ENCODE data around the gene CUL5. TPM values are rescaled to one million over a fixed set of nuclear protein-coding genes. Genes with fewer than 3 reads are reported as not detected.

The CUL5 gene
- total RNA-seq, 1 experiment from 2014 or later: 36.6 TPM

Small RNA genes lying within 50 kb of the gene (small RNA-seq; reads per million reads assigned to genes)
- gene RF00019: not detected

Other genes with a start within 250 kb of the CUL5 start
- 74.5 and 74.8 TPM in 2 replicates for gene SLC35F2, start 150.1 kb upstream of the CUL5 start, total RNA-seq (2014; rRNA removed; shearing (Covaris generic))
- not detected in 2 replicates for gene RAB39A, start 80.5 kb upstream of the CUL5 start, total RNA-seq (2014; rRNA removed; shearing (Covaris generic))
- gene ACAT1, start 112.7 kb downstream of the CUL5 start, total RNA-seq (2014; rRNA removed; shearing (Covaris generic)): 28.3 and 36.7 TPM in 2 replicates
- 6.9 and 8.2 TPM in 2 replicates for gene NPAT, start 213.7 kb downstream of the CUL5 start, total RNA-seq (2014; rRNA removed; shearing (Covaris generic))
- gene ATM, start 214.2 kb downstream of the CUL5 start, total RNA-seq (2014; rRNA removed; shearing (Covaris generic)): 16.6 and 26.1 TPM in 2 replicates

All from HT-29 (cell line).